Activated effector memory CD4-positive, alpha-beta T cell treated with anti-CD3 and anti-CD28 coated beads, Interleukin-2, amount 50 U/mL, for 16 hours (primary cell): ENCODE measurements around the gene YPEL1.
"Not testable (repeated sequence)": the region's sequence is repeated elsewhere in the genome, so short reads cannot be mapped to it uniquely, and the experiment has no call there.

Source experiments
- DNase-seq: peaks from one replicate; pipeline ENCODE4 v3.0.0-alpha.2; 2020

Gene YPEL1

GRCh38 chr22:21681566-21682370 is 53.8 kb downstream of the YPEL1 start:
- DNase-seq: no peak

GRCh38 chr22:21680830-21681565 is 54.6 kb downstream of the YPEL1 start:
- DNase-seq: no peak

- no peak for DNase-seq
Observed at GRCh38 chr22:21679383-21679782, 56.2 kb downstream of the YPEL1 start.

GRCh38 chr22:21678842-21679241 is 56.8 kb downstream of the YPEL1 start:
- not testable (repeated sequence) for DNase-seq

- no peak for DNase-seq
Observed at GRCh38 chr22:21677606-21678443, 57.8 kb downstream of the YPEL1 start.

GRCh38 chr22:21674638-21675245 is 60.9 kb downstream of the YPEL1 start:
- no peak for DNase-seq

- no peak for DNase-seq
Observed at GRCh38 chr22:21673534-21674321, 61.9 kb downstream of the YPEL1 start.

- no peak for DNase-seq
Observed at GRCh38 chr22:21672107-21672629, 63.4 kb downstream of the YPEL1 start.

GRCh38 chr22:21669026-21669425 is 66.6 kb downstream of the YPEL1 start:
- no peak for DNase-seq

GRCh38 chr22:21666786-21667185 is 68.8 kb downstream of the YPEL1 start:
- no peak for DNase-seq

- no peak for DNase-seq
Observed at GRCh38 chr22:21665047-21665851, 70.3 kb downstream of the YPEL1 start.

- no peak for DNase-seq
Observed at GRCh38 chr22:21663738-21664137, 71.9 kb downstream of the YPEL1 start.

GRCh38 chr22:21661991-21662390 is 73.6 kb downstream of the YPEL1 start:
- no peak for DNase-seq

GRCh38 chr22:21660904-21661303 is 74.7 kb downstream of the YPEL1 start:
- no peak for DNase-seq

- no peak for DNase-seq
Observed at GRCh38 chr22:21659864-21660525, 75.6 kb downstream of the YPEL1 start.

GRCh38 chr22:21657360-21658032 is 78.1 kb downstream of the YPEL1 start:
- DNase-seq: peak; percentile 93

- no peak for DNase-seq
Observed at GRCh38 chr22:21657020-21657359, 78.6 kb downstream of the YPEL1 start.

GRCh38 chr22:21652547-21653545 is 82.7 kb downstream of the YPEL1 start:
- peak; percentile 61 for DNase-seq
